GM19035 (cell line): Measurements from ENCODE around the gene TNFRSF4.

Experiments
- ATAC-seq: cut with Tn5 transposase; IDR thresholded peaks from one replicate; pipeline ENCODE4 v1.9.1; 2021; ENCODE audit not compliant: unreplicated experiment

TNFRSF4 gene

DNA sequence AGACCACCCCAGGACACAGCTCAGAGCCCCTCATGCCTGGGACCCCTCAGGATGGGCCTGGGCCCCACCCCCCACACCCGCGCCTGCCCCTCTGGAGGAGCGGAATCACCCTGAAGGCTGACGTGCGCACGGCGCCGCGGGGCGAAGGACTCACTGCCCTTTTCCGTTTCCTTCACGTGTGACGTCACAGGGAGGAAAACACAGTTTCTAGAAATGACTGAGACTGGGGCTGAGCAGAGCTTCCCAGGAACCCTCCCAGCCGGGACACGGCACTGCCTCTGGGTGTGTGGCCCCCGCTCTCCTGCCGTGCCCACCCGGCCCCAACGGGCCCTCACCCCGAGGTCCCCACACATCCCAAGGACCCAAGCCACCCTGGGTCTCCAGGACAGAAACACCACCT, 5.4 kb upstream of the TNFRSF4 start:
- ATAC-seq = no peak

DNA sequence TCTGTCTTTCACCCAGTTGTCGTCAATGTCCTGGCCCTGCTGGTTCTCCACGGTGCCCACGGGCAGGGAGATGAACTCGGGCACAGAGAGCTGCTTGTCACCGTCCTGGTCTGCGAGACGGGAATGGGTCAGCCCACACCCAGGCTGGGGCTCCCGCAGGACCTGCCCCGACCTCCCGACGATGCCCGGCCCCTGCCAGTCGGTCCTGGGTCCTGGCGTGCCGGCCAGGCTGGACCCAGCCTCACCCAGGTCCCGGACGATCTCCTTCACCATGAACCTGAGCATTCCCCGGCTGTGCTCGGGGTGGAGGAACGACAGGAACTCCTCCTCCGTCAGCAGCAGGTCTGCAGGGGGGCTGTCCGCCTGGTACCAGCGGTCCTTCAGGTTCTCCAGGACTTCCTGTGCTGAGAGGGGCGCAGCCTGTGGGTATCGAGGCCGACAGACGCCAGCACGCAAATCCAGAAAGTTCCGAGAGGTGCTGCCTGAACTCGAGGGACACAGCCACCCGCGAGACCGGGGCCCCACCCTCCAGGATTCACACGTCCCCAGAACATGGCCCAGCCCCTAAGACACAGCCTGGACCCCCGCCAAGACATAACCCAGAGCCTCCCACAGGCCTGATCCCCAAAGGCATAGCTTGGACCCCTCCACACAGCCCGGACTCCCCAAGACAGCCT, 4.7 kb upstream of the TNFRSF4 start:
- ATAC-seq = no peak

DNA sequence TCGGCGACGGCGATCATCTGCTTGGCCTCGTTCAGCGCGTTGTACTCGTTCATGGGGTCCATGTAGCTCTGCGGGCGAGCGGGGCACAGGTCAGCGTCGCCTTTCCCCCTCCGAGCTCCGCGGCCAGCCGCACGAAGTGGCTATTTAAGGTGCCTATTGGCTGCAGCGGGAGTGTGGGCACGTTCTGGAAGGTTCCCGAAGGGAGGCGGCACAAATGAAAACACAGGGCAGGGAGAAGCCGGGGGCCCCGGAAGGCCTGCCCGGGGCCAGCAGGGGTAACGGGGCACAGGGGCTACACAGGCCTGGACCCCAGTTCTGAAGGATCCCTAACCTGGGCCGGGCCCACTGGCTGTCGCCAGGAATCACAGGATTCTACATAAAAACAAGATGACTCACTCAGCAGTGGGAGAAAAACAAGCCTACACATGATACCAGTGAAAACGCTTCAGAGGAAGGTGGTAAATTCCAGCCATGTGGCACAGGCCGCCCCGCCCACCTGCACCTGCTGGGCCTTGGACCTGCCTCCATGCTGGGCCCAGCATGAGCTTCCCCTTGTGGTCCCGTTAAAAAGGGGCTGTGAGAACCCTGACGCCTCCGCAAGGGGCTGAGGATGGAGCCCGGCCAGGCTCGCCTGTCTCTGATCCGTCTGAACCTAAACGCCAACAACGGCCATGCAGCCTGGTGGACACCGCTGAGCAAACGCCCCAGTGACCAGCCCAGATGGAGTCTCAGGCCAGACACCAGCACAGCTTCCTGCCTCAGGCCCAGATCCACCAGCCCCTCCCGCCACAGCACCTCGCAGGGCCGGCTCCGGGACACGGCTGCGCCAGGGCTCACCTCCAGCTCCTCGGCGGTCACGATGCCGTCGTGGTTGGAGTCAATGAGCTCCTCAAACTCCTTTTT, 3.9 kb upstream of the TNFRSF4 start:
- ATAC-seq = no peak

DNA sequence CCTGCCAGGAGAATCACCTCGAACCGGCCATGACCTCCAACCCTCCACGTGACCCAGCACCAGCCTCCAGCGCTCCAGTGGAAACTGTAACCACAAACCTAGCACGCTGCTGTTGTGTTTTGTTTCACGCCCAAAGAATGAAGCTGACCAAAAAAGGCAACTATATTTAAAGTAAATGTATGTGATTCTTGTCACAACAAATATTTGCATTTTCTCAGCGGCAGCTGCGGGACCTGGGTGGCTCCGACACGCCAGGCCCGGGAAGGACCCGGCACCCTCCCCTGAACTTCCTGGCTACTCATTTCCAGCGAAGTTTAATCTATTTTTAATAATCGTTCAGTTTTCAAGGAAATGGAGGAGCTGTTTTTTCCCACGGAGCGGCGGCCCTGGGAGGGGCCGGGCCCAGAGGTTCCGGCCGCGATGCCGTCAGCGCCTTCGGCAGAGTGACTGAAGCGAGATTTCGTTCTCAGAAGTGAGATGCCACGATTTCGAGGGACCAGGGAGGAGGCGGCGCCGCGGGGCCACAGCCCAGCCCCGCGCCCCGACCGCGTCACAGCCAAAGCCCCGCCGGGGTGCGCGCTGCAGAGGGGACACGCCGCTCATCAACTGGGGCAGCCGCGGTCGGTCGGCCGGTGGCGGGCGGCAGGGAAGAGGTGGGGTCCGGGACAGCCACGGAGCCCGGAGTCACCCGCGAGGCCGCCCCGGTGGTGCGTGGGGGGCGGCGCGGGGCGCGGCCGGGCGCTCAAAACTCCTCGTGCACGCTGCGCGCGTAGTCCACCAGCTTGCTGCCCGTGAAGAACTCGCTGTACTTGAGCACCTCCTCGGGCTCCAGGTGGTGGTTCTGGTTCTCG, 3.0 kb upstream of the TNFRSF4 start:
- ATAC-seq = no peak

DNA sequence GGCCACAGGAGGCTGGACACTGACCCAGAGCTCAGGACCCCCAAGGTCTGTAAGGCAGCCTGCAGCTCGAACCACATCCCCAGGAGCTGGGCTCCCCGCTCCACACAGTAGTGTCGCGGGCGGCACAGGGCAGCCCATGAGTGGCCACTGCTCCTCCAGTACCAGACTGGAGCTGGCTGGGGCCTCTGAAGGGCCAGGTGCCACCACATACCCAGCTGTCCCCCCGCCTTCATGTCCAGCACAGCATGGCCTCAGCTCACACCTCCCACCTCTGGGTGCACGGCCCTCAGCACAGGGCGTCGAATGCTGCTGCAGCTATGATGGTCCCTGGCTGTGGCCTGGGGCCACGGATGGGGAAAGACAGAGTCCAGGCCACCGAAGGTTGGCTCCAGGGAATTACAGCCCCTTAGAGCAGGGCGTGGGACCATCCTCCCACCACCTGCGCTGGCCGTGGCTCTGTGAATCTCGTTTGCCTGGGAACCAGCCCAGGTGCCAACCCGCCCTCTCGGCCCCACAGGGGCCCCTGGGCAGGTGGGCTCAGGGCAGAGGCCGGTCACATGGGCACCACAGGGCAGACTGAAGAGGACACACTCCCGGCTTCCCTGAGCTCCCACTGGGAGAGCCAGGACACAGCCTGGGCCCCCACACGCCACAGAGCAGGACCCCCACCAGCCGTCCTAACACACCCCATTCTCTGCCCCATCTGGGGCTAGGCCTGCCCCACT, 2.1 kb upstream of the TNFRSF4 start:
- no peak for ATAC-seq

DNA sequence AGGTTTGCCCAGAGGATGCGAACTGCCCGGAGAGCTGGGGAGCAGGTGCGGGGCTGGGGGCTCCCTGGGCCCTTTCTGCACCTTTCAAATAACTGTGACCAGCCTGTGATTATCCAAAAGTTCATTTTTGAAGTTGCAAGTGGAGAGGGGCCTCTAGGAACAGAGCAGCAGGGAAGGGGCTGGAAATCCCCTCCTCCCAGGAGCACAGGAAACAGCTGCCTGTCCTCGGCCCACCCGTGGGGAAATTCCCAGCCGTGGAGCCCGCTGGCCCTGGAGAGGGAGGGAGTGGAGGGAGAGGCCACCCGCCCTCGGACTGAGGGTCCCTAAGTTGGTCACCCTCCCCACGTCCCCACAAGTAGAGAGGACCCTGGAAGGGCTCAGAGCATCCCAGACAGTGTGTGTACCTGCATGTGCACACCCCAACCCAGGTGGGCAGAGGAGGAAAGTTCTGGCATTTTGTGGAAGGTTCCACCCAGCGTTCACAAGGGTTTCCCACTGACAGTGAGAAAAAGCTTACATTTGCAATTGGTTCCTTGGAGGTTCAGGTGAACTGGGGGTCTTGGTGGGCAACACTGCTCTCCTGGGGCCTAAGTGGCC, 1.2 kb upstream of the TNFRSF4 start:
- ATAC-seq = no peak

DNA sequence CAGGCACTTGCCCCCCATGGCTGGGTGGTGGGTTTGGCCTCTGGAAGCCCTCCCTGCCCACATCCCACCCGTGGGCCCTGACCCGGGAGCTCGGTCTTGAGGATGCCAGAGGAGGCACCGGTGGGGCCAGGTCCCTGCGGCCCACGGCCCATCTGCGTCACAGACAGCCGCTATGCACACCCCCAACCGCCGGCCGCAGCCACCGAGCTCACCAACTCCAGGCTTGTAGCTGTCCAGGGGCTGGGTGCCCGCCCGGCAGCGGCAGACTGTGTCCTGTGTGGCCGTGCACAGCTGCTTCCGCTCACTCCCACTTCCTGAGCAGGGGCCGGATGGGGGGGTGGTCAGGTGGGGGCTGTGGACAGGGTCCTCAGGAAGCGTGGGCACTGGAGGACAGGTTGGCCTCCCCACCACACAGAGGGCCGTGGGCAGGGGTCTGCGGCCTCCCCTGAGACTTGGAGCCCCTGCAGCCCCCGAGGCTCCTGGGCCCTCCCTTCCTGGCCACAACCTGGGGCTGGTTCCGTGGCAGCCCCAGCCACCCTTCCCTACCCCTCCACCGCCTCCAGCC, 1.1 kb downstream of the TNFRSF4 start:
- no peak for ATAC-seq

DNA sequence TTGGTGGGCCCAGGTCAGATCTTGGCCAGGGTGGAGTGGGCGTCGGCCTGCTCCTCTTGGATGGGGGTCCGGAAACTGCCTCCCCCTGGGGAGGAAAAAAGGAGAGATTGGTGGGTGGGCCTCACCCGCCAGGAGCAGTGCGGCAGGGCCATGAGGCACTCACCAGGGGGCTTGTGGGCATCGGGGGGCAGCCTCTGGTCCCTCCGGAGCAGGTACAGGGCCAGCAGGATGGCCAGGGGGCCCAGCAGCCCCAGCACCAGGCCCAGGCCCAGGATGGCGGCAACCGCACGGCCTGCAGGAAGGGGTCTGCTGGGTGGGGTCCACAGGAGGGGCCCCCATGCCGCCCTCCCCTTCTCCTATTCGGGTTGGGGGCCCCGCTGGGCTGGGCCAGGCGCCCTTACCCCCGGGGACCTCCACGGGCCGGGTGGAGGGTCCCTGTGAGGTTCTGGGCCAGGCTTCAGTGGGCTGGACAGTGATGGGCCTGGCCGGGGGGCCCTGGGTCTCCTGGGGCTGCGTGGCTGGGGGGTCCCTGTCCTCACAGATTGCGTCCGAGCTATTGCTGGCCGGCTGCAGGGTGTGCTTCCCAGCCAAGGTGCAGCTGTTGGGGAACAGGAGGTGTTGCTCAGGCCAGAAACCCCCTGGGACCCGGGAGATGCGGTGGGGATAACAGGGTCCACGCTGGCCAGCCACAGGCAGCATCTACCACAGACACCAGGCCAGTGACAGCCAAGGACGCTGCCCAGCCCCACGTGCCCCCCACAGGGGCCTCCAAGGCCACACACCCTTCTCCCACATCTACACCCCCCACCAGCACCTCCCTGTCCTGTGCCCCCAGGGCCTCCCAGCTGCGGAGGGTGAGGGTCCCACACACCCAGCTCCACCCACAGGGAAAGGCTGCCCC, 2.2 kb downstream of the TNFRSF4 start:
- no peak for ATAC-seq

DNA sequence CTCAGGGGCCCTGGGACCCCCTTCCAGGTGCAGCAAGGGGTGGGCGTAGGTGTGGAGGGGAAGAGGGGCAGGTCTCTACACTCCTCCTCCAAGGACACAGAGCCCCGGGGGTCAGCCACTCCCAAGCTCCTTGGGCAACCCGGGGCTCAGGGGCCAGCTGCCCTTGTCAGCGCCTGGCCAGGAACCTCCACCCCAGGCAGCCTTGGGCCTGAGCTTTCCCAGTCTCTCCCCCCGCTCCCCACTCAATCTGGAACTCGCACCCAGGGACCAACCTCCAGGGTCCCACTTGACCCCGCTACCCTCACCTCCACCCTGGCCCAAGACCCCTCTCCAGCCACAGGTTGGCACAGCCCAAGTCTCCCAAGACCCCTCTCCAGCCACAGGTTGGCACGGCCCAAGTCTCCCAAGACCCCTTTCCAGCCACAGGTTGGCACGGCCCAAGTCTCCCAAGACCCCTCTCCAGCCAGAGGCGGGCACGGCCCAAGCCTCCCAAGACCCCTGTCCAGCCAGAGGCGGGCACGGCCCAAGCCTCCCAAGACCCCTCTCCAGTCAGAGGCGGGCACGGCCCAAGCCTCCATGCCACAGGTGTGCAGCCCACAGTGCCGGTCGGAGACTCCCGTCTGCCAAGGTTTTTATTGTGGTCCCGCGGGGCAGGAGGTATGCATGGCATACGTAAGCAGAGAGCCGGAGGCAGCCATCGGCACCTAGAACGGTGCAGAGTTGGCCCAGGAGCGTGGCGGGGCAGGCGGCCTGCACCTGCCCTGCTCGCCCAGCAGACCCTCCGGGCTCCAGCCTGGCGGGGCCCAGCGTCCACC, 3.0 kb downstream of the TNFRSF4 start:
- ATAC-seq = no peak

DNA sequence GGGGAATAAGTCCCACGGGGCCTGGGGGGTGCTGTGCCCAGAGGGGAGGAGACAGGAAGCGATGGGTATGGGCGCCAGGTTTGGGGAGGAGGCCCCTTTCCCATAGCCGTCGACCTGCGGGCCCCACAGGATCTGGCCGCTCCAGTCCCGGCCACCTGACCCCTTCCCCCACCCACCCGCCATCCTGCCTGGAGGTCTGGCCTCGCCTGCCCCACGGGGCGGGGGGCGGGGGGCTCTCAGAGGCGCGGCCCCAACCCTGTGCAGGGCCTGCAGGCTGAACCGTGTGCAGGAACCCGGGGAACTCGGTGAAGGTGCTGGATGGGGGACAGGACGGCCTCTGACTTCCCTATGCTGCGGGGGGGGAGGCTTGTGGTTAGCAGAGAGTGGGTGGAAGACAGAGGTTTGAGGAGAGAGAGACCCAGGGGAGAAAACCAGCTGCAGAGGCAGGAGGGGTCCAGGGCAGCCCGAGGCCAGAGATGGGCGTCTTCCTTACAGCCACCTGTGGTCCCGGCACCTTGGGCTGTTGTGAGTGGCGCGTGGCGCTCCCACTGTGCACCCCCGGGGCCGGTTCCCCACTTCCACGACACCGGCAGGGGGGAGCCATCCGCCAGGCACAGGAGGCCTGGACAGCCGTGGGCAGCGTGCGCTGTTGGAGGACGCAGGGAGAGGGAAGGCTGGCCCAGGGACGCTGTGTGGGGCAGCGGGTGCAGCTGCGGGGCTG, 5.1 kb downstream of the TNFRSF4 start:
- no peak for ATAC-seq

DNA sequence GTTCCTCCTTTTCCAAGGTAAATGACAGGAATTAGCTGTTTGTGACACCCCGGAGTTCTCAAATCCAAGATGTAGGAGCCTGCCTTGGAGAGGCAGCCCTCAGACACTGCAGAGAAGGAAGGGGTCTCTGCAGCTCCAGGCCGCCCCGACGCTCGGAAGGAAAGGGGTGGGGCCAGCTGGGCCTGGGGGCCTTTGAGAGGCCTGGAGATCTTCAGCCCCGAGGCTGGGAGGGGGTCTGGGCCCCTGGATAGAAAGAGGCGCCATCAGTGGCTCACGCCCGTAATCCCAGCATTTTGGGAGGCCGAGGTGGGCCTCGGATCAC, 6.4 kb downstream of the TNFRSF4 start:
- no peak for ATAC-seq

DNA sequence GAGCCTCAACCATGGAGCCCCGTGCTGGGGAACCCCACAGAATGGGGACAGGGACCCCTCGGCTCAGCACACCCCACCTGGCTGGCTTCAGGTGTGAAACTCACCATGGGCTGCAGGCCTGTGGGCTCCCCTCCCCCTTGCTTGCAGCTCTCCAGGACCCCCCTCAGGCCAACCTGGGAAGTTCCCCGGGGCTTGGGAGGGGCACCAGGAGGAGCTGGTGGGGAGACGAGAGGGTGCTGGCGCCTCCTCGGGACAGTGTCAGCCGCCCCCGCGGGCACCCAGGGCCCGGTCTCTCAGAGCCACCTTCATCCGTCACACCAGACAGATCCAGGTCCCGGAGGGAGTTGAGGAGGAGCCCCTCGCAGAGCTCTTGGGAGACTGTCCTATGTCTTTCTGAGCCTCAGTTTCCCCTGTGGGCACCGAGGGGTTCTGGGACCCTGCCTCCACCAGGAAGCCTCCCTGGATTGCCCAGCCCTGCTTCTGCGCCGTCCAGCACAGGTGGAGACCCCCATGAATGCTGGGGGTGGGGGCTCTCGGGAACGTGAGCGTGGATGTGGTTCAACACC, 6.9 kb downstream of the TNFRSF4 start:
- ATAC-seq = no peak

DNA sequence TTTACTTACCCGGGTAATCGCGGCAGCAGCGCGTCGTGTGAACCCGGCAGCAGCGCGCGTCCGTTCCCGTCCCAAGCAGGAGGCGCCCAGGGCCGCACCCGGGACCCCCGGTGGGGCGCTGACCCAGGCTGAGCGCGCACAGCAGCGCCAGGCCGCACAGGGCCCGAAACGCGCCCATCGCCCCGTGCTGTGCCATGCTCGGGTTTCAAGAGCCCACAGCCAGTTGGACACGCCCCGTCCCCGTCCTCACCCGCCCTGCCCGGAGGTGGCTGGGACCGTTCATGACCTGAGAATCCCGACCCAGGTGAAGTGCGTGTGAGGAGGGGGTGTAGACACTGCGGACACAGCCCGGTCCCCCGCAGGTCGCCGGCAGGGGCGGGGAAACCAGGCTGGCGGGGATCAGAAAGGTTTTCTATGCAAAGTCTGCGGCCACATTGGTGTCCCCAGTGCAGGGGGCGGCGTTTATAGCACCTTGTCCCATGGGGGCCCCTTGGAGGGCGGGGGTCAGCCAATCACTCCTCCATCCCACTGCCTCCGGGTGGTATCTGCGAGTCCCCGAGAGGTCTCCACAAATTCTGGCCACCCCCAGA, 7.5 kb downstream of the TNFRSF4 start, which contains the start of gene TNFRSF18:
TSS of gene TNFRSF18 (minus strand) at position 217 of the 590 bp plus-strand sequence. CDS start at position 196, 21 bp downstream.
- ATAC-seq = no peak

DNA sequence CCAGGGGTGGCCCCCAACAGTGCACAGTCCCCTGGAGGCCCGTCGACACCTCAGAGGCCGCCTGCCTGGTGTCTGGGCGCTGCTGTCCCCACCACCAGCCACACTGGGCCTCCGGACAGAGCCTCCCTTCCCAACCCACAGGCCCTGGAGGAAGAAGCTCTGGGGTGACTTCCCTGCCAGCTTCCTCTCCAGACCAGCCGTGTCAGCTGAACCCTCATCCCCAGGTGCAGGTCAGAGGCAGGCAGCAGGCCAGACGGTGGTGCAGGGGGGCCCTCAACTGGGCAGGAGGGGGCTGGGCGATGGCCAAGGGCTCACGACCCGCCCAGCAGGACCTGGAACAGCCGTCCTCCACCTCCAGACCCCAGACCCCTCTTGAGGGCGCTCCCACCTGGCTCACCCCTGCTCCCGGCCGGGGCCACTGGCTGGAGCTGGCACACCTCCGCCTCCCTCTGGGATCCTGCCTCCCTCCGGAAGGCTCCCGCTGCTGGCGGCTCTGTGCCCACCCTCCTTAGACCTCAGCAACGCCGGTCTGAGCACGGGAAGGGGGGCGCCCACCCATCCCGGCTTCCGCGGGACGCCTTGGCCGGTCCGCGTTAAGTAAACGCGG, 8.1 kb downstream of the TNFRSF4 start:
- no peak for ATAC-seq

DNA sequence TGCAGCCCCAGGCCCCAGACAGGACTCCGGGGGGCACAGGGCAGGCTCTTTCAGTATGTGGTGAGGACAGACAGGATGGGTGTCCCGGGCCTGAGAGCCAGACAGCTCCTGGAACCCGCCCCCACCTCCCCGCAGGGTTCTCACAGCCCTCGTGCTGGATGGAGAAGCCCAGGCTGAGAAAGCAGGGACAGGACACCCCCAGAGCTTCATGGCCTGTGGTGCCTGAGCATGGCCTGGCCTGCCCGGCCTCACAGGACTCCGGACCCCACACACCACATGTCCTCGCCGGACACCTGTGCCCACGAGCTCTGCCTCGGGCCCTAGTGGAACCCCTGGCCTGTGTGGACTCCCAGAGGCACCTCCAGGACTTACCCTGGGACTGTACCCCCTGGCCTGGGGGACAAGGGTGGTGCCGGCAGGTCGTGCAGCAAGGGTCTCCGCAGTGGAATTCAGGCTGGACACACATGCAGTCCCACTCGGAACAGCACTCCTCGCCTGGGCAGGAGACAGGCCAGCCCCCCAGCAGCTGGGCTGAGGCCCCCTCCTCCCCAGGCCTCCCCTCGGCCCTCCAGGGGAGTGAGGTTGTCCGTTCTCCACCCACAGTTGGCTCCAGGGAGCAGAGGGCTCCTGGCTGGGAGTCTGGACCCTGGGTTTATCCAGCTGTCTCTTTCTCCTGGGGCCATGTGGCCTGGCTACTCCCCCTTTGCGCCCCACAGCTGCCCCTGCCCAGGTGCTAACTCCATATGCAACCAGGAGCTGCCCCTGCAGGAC, 8.8 kb downstream of the TNFRSF4 start:
- no peak for ATAC-seq

DNA sequence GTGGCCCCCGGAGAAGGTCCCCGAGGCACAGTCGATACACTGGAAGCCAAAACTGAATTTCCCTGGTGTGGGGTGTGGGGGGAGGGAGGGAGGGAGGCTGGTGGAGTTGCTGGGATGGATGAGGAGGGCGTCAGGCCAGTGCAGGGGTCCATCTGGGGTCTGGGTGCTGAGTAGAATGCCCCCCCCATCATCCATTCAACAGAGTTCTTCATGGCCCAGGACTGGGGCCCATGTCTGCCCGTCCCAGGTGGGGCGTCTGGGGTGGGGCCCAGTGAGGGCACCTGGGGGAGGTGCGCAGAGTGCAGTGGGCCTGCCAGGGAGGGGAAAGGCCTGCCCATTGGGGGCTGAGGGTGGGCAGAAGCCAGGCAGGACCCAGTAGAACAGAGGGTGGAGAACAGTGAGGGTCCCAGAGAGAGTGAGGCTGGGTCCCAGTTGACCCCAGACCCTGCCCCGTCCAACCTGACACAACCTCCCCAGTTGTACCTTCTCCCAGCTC, 9.5 kb downstream of the TNFRSF4 start:
- no peak for ATAC-seq
